Hindlimb muscle (tissue), 1 donor: ENCODE data around the gene KRTAP6-3. TPM values are rescaled to one million over a fixed set of nuclear protein-coding genes. Genes with fewer than 3 reads are reported as not detected.

Experiments used
- DNase-seq: peaks from one replicate; pipeline ENCODE4 v3.0.0-alpha.2; 2013
- polyA plus RNA-seq: library from polyadenylated mRNA; unstranded; fragments of 120-200 nt; gene quantifications from one replicate; pipeline ENCODE4 v1.2.1, GENCODE V29; 2013; ENCODE audit not compliant: insufficient read length

KRTAP6-3 gene
- polyA plus RNA-seq, 1 donor: not detected

GRCh38 chr21:30625449-30626165 lies 33.4 kb downstream of the KRTAP6-3 start:
- peak; percentile 3 for DNase-seq

GRCh38 chr21:30628109-30628508 lies 35.9 kb downstream of the KRTAP6-3 start:
- no peak for DNase-seq

GRCh38 chr21:30629200-30629599 lies 37.0 kb downstream of the KRTAP6-3 start:
- DNase-seq: no peak

- DNase-seq: no peak
Measured at GRCh38 chr21:30634906-30635305, 42.7 kb downstream of the KRTAP6-3 start, which contains the start of gene KRTAP20-2. Gene KRTAP20-2 (plus strand): TSS chr21:30635206. CDS start chr21:30635264, 58 bp downstream.

GRCh38 chr21:30638686-30639085 lies 46.4 kb downstream of the KRTAP6-3 start:
- no peak for DNase-seq

GRCh38 chr21:30642564-30642963 lies 50.3 kb downstream of the KRTAP6-3 start, which contains the start of gene KRTAP20-3:
Gene KRTAP20-3 (plus strand): TSS chr21:30642864.
- no peak for DNase-seq

Other genes with a start within 250 kb of the KRTAP6-3 start
- gene KRTAP23-1, start 243.8 kb upstream of the KRTAP6-3 start, polyA plus RNA-seq: not detected
- gene KRTAP13-2, start 220.2 kb upstream of the KRTAP6-3 start, polyA plus RNA-seq: not detected
- not detected for gene KRTAP13-1, start 196.4 kb upstream of the KRTAP6-3 start, polyA plus RNA-seq
- not detected for gene KRTAP13-3, start 166.5 kb upstream of the KRTAP6-3 start, polyA plus RNA-seq
- not detected for gene KRTAP13-4, start 162.2 kb upstream of the KRTAP6-3 start, polyA plus RNA-seq
- gene KRTAP15-1, start 152.2 kb upstream of the KRTAP6-3 start, polyA plus RNA-seq: not detected
- gene KRTAP19-1, start 112.1 kb upstream of the KRTAP6-3 start, polyA plus RNA-seq: not detected
- gene KRTAP19-2, start 105.0 kb upstream of the KRTAP6-3 start, polyA plus RNA-seq: not detected
- not detected for gene KRTAP19-3, start 100.4 kb upstream of the KRTAP6-3 start, polyA plus RNA-seq
- not detected for gene KRTAP19-4, start 95.3 kb upstream of the KRTAP6-3 start, polyA plus RNA-seq
- not detected for gene KRTAP19-5, start 90.3 kb upstream of the KRTAP6-3 start, polyA plus RNA-seq
- gene KRTAP19-6, start 50.6 kb upstream of the KRTAP6-3 start, polyA plus RNA-seq: not detected
- gene KRTAP19-7, start 31.1 kb upstream of the KRTAP6-3 start, polyA plus RNA-seq: not detected
- gene KRTAP22-2, start 2.0 kb upstream of the KRTAP6-3 start, polyA plus RNA-seq: not detected
- not detected for gene KRTAP6-2, start 6.5 kb downstream of the KRTAP6-3 start, polyA plus RNA-seq
- not detected for gene KRTAP22-1, start 8.6 kb downstream of the KRTAP6-3 start, polyA plus RNA-seq
- not detected for gene KRTAP6-1, start 21.5 kb downstream of the KRTAP6-3 start, polyA plus RNA-seq
- not detected for gene KRTAP20-1, start 24.0 kb downstream of the KRTAP6-3 start, polyA plus RNA-seq
- gene KRTAP20-4, start 28.2 kb downstream of the KRTAP6-3 start, polyA plus RNA-seq: not detected
- gene KRTAP20-2, start 42.8 kb downstream of the KRTAP6-3 start, polyA plus RNA-seq: not detected
- not detected for gene KRTAP20-3, start 50.4 kb downstream of the KRTAP6-3 start, polyA plus RNA-seq
- gene KRTAP21-3, start 126.3 kb downstream of the KRTAP6-3 start, polyA plus RNA-seq: not detected
- gene KRTAP21-2, start 154.8 kb downstream of the KRTAP6-3 start, polyA plus RNA-seq: not detected
- gene KRTAP21-1, start 163.0 kb downstream of the KRTAP6-3 start, polyA plus RNA-seq: not detected
- gene KRTAP8-1, start 220.8 kb downstream of the KRTAP6-3 start, polyA plus RNA-seq: not detected
- gene KRTAP7-1, start 237.3 kb downstream of the KRTAP6-3 start, polyA plus RNA-seq: not detected